Activated T-helper 1 cell treated with anti-CD3 and anti-CD28 coated beads, Interleukin-2, amount 50 U/mL, for 16 hours (primary cell): ENCODE measurements around the gene BCL2L12.

Source experiments
- DNase-seq, 2 donors: peaks; one replicate each; pipeline ENCODE4 v3.0.0-alpha.2; 2020; ENCODE audit warnings: low read depth in 1 of 2, low spot score in 1 of 2

The BCL2L12 gene

DNA sequence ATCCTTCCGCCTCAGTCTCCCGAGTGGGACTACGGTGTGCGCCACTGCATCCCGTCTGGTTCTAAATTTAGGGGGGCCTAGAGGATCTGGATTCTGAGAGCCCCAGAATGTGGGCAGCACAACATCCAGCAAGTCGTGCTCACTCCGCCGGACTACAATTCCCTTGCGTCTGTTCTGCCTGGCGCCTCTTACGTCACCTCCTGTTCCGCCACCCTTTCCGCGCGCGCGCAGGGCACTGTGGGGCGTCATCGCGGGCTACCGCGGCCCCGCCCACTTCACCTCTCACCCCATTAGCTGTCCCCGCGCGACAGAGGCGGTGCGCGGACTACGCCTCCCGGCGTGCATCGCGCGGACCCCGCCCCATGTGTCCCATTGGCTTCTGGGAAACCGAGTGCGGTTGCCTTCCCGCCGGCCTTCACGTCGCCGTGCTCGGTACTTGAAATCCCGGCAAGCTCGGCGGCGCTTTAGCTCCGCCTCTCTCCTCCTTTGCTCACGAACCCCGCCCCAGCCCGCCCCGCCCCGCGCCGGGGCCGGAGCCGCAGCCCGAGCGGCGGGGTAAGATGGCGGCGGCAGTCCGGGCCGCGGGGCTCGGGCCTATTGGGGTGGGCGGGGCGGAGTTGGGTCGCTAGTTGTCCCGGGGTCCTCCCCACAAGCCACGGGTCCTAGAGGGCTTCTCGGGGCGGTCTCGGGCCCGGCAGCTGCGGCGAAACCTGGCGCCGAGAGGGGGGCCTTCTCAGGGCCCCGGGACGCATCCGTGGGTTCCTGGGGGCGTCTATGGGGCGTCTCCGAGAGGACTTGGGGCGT lies 23.8 kb upstream of the BCL2L12 start, which contains the start of gene SCAF1:
SCAF1 (plus strand) TSS at position 522 of the 804 bp plus-strand sequence. CDS start 2,818 bp downstream, outside the sequence.
- peak; percentile 98 to 100 for DNase-seq

DNA sequence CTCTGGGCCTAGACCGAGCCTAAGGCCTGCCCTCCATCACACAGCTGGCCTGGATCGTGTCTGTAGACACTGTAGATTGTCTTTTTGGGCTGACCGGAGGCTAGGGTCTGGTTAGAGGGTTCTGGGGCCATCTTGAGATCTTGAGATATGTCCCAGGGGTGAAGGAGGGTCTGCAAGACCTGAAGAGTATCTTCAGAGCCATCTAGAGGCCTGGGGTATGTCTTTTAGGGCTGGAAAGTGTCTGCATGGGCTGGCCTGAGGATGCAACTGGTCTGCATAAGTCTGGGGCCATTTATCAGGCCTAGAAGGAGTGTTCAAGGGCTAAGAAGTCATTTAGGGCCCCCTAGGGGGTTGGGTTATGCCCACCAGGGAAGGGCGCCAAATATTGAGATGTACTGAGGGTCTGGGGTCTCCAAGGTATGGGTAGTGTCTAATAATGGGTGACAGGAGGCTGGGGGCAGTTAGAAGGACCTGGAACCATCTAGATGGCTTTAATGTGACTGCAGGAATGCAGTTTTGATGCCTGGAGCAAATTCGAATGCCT lies 23.2 kb upstream of the BCL2L12 start:
- no peak for DNase-seq

DNA sequence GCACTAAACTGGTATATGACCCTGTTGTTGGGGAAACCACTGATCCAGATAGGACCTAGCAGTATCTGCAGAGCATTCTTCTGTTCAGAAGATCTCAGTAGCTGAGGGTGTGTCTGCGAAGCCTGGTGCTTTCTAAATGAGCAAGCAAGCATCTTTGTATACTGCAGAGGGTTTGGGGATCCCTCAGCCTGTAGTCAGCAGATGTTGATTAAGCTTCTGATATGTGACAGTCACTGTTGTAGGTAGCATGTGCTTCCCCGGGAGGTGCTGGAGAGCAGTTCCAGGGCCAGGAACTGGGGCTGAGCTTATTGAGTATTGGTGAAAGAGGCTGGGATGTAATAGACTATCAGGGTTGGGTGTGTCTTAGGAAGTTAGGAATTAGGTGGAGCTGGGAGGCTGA lies 22.3 kb upstream of the BCL2L12 start:
- no peak for DNase-seq

DNA sequence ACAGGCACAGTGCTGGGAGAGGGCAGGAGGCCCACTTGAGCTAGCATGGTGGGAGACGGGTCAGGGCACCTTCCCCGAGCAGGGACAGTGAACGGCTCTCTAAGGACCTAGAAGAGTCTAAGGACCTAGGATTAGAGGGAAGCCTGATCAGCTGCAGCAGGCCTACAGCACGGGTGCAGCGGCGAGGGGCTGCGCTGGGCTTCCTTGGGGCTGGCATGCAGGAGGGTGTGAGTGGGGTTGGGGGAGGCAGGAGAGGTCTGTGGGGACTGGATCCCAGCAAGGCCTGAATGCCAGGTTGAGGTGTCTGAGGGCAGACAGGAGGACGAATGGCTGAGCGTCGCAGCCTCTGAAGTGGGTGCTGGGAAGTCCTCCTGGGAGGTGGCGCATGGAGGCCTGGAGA lies 20.1 kb upstream of the BCL2L12 start:
- DNase-seq = no peak

DNA sequence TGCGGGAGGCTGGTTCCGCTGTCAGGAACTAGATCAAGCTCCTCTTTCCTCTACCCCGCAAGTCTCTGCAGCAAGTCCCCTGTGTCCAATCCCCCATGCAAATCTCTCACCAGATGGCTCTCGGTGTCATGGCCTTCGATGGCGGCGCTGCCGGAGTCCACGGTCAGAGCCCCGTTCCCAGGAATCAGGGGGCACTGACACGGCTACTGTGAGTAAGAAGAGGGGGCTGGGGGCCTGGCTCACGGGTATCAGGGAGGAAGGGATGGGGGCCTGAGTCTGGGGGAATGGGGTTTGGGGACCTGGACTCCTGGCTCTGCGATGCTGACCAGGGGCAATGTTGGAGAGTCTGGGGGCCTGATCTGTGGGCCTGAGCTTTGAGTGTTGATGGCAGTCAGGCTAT lies 19.7 kb upstream of the BCL2L12 start:
- DNase-seq = no peak

DNA sequence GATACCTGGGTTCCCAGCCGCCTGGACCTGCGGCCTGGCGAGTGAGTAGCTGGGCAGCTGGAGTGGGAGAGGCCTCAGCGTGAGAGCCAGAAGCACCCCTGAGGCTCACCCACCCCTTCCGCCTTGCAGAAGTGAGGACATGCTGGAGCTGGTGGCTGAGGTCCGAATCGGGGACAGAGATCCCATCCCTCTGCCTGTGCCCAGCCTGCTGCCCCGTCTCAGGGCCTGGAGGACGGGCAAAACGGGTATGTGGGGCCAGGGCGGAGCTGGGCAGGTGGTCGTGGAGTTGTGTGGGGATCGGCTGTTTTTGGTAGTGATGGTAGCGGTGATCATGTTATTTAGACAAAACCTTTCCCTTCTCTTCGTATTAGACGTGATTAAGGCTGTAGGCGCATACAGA lies 19.1 kb upstream of the BCL2L12 start:
- no peak for DNase-seq

DNA sequence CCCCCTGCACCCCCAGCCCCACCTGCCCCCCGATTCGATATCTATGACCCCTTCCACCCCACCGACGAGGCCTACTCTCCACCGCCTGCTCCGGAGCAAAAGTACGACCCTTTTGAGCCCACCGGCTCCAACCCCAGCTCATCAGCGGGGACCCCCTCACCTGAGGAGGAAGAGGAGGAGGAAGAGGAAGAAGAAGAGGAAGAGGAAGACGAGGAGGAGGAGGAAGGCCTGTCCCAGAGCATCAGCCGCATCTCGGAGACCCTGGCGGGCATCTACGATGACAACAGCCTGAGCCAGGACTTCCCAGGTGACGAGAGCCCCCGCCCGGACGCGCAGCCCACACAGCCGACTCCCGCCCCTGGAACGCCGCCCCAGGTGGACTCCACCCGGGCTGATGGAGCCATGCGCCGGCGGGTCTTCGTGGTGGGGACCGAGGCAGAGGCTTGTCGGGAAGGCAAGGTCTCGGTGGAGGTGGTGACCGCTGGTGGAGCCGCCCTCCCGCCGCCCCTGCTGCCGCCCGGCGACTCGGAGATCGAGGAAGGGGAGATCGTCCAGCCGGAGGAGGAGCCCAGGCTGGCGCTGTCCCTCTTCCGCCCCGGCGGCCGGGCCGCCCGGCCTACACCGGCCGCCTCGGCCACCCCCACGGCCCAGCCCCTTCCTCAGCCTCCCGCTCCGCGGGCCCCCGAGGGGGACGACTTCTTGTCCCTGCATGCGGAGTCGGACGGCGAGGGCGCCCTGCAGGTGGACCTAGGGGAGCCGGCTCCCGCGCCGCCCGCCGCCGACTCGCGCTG lies 14.5 kb upstream of the BCL2L12 start:
- no peak for DNase-seq

DNA sequence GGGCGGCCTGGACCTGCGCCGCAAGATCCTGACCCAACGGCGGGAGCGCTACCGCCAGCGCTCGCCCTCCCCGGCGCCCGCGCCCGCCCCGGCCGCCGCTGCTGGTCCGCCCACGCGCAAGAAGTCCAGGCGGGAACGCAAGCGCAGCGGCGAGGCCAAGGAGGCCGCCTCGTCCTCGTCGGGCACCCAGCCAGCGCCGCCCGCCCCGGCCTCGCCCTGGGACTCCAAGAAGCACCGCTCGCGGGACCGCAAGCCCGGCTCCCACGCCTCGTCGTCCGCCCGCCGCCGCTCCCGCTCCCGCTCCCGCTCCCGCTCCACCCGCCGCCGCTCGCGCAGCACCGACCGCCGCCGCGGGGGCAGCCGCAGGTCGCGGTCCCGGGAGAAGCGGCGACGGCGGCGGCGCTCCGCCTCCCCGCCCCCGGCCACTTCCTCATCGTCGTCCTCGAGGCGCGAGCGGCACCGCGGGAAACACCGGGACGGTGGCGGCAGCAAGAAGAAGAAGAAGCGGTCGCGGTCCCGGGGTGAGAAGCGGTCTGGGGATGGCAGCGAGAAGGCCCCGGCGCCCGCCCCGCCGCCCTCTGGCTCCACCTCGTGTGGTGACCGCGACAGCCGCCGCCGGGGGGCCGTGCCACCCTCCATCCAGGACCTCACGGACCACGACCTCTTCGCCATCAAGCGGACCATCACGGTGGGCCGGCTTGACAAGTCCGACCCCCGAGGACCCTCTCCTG lies 13.7 kb upstream of the BCL2L12 start:
- no peak for DNase-seq

DNA sequence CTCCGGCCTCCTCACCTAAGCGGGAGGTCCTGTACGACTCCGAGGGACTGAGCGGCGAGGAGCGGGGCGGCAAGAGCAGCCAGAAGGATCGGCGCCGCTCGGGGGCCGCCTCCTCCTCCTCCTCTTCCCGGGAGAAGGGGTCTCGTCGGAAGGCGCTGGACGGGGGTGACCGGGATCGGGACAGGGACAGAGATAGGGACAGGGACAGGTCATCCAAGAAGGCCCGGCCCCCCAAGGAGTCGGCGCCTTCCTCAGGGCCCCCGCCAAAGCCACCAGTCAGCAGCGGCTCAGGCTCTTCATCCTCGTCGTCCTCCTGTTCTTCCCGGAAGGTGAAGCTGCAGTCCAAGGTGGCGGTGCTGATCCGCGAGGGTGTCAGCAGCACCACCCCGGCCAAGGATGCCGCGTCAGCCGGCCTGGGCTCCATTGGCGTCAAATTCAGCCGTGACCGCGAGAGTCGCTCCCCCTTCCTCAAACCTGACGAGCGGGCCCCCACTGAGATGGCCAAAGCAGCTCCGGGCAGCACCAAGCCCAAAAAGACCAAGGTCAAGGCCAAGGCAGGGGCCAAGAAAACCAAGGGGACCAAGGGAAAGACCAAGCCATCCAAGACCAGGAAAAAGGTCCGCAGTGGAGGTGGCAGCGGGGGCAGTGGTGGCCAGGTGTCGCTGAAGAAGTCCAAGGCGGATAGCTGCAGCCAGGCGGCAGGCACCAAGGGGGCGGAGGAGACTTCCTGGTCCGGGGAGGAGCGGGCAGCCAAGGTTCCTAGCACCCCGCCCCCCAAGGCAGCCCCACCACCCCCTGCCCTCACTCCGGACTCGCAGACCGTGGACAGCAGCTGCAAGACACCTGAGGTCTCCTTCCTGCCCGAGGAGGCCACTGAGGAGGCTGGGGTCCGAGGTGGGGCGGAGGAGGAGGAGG lies 12.9 kb upstream of the BCL2L12 start:
- no peak for DNase-seq

DNA sequence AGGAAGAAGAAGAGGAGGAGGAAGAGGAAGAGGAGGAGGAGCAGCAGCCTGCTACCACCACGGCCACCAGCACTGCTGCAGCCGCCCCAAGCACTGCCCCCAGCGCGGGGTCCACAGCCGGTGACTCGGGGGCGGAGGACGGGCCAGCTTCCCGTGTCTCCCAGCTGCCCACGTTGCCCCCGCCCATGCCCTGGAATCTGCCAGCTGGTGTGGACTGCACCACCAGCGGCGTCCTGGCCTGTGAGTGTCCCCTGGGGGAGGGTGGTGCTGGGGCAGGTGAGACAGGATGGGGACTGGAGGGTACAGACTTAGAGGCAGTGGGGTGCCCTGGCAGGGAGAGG lies 12.3 kb upstream of the BCL2L12 start:
- no peak for DNase-seq

DNA sequence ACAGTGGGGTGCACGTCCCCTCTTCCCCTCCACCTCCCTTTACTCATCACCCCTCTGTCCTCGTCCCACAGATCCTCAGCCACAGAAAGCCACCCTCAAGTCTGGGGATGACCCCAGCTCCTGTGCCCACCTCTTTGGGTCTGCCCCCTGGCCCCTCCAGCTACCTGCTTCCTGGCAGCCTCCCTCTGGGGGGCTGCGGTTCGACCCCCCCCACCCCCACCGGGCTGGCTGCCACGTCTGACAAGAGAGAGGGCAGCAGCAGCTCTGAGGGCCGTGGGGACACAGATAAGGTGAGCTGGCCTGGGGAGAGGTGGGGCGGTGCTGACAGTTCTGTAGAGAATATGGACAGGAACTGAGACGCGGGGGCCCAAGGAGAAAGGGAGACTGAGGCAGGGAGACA lies 11.2 kb upstream of the BCL2L12 start:
- DNase-seq = no peak

DNA sequence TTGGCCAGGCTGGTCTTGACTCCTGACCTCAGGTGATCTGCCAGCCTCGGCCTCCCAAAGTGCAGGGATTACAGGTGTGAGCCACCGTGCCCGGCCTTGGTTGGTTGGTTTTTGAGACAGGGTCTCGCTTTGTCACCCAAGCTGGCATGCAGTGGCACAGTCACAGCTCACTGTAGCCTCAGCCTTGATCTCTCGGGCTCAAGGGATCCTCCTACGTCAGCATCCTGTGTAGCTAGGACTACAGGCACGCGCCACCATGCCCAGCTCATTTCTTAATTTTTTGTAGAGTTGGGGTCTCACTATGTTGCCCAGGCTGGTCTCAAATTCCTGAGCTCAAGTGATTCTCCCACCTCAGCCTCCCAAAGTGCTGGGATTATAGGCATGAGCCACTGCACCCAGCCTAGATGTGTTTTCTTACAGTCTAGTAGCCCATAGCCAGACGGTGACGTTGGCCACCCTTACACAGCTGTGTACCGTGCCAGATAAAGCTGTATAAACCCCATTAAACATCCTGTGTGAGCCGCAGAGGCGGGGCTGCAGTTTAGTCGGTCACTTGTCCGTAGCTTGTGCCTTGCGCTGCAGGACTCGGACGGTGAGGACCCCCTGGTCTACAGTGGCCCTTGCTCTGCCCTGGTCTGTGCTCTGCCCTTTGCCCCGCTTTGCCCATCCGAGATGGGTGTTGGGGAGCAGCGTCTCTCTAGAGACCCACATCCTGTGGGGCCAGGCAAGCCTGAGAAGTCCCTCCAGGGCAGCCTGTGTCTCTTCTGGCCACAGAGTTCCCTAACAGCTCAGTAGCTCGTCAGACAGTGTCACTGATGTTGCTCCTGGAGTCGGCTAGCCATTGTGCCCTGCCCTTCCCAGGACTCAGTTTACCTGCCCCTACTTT lies 9.9 kb upstream of the BCL2L12 start:
- no peak for DNase-seq

DNA sequence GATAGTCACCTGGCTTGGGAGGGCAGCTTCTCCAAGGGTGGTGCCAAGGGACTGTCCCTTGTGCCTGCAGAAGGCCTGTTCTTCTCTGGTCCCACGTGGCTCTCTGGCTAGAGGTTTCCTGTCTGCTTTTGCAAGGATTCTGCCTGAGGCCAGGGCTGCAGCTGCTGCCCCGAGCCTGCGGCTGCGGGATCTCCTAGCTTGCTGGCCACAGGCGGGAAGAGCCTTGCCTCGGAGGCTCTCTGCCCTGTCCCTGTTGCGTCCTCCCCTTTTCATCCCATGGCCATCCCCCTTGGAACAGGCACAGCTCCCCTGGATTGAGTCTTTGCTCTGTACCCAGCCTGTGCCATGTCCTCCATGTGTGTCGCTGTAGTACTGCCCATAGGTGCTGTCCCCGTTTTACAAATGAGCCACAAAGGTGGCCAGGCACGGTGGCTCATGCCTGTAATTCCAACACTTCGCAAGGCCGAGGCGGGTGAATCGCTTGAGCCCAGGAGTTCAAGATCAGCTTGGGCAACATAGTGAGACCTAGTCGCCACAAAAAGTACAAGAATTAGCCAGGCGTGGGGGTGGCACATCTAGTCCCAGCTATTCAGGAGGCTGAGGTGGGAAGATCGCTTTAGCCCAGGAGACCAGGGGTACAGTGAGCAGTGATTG lies 9.2 kb upstream of the BCL2L12 start:
- no peak for DNase-seq

DNA sequence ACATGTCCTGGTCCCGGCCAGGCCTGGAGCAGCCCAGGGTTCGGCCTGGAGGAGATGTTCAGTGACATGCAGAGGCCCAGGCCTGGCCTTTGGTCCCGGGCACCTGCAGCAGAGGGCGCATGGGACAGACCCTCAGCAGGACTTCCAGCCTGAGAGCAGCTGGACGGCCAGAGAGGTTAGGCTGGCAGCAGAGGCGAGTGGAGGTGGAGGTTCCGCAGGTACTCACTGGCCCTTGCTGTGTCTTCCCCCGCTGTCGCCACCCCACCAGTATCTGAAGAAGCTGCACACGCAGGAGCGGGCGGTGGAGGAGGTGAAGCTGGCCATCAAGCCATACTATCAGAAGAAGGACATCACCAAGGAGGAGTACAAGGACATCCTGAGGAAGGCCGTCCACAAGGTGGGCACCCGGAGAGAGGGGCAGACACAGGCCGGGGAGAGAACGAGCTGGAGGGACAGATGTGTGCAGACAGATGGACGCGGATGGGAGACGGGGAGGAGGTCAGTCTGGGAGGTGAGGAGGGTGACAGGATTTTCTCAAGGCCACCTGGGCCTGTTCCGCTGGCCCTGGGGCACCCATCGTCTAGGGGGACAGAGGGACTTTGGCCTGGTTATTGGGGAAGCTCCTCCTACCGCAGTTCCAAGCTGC lies 8.1 kb upstream of the BCL2L12 start:
- no peak for DNase-seq

DNA sequence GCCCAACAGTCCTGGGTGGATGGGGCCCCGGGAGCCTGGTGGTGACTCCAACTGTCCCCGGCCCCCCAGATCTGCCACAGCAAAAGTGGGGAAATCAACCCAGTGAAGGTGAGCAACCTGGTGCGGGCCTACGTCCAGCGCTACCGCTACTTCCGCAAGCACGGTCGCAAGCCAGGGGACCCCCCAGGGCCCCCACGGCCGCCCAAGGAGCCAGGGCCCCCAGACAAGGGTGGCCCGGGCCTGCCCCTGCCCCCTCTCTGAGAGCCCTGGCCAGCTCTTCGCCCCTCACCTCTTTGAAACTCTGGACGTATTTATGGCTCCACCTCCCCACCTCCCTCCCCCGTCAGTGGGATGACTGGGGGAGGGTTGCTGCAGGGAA lies 7.6 kb upstream of the BCL2L12 start:
- no peak for DNase-seq

DNA sequence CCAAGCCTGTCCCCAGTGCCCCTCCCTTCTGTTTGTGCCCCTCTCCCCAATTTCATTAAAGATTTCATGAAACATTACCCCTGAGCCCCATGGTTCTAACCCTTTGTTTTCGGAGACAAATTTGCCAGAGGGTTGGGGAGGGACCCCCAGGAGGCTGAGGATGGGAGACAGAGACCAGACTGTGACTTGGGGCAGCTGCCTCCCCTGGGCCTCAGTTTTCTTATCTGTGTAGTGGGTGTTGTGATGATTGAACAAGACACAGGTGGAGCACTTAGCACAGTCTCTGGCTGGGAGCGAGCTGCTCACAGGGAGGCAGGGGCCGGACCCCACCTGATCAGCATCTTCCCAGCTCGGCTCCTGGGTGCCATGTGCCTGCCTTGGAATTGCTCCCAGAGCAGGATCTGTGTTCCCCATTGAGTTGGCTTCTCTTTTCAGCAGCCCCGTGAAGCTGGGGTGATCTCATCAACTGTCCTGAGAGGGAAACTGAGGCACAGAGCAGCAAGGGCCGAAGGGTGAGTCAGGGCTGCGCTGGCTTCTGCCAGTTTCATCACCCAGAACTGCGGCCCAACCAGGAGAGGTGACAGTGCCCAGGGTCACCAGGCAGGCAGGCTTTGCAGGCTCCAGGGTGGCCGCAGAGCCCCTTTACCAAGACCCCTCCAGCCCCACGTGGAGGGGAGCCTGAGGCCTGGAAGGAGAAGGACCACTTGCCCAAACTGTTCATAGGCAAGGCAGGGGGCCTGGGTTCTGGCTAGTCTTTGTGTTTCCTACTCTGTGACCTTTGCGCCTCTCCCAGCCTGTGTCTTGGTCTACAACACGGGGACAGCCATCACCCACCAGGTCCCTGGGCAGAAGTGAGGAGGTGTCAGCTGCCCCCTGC lies 6.9 kb upstream of the BCL2L12 start:
- no peak for DNase-seq

DNA sequence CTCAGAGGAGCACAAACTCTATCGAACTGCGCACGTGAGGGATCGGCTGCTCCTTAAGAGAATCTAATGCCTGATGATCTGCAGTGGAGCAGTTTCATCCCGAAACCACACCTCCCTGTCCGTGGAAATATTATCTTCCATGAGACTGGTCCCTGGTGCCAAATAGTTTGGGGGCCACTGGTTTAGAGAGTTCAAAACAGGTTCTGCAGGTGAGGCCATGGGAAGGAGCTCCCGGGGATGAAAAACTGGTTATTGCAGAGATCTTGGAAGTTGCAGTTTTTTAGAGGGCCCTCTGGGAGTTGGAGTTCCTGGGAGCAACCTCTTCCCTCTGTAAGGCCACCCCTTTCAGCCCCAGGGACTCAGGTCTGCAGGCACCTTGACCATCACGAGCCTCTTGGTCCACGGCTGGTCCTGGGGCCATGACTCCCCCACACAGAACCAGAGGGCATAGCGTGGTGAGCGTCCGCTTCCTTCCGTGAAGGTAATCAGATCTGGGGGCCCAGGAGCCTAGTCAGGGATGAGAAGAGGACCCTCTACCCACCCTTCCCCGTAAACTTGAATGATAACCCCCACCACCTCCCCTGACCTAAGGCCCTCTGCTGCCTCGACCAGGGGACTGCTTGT lies 5.3 kb upstream of the BCL2L12 start:
- no peak for DNase-seq
